HEK293 (cell line): Measurements from ENCODE around the gene KCTD15.

Experiments
- CTCF ChIA-PET: fragments of 350-600 bp; formaldehyde crosslinking; extraction: SDS; loops from one replicate; lab custom pipeline; 2021; ENCODE audit warnings: antibody characterized with exemption; lab: Yijun Ruan, JAX
- POLR2A ChIA-PET: fragments of 300-600 bp; formaldehyde crosslinking; extraction: SDS; loops from one replicate; lab custom pipeline; 2020; ENCODE audit warnings: antibody characterized with exemption, inconsistent platforms; lab: Yijun Ruan, JAX
- H3K27ac ChIP-seq: fragments of 200-500 bp; sonication (Bioruptor generic); 2 replicates; pipeline ENCODE4 v1.5.1; 2014; ENCODE audit warnings: low read depth, low read length, control low read depth, inconsistent platforms; ENCODE audit errors: extremely low read depth
- H3K36me3 ChIP-seq, 2 experiments: fragments of 200-500 bp in 1 of 2; sonication (Bioruptor generic) in 1 of 2; 1 replicate in 1 of 2; 2 replicates in 1 of 2; pipeline ENCODE4 v1.5.1; 2014 to 2017; ENCODE audit warnings: inconsistent platforms in 2 of 2, low read length in 2 of 2; ENCODE audit not compliant: control insufficient read depth in 2 of 2, insufficient read depth in 1 of 2
- H3K4me1 ChIP-seq: fragments of 200-500 bp; sonication (Bioruptor generic); 2 replicates; pipeline ENCODE4 v1.5.1; 2014; ENCODE audit warnings: mild to moderate bottlenecking, low read length, inconsistent platforms; ENCODE audit not compliant: control insufficient read depth, insufficient read depth
- H3K4me3 ChIP-seq: 2 replicates; pipeline ENCODE4 v1.5.1; 2011; ENCODE audit warnings: low read depth, mild to moderate bottlenecking, control low read depth, low read length, moderate library complexity
- H3K9me3 ChIP-seq: fragments of 200-500 bp; sonication (Bioruptor generic); 2 replicates; pipeline ENCODE4 v1.5.1; 2014; ENCODE audit warnings: low read depth, low read length, inconsistent platforms; ENCODE audit not compliant: control insufficient read depth, insufficient read depth
- YY1 ChIP-seq: fragments of 450-650 bp; formaldehyde crosslinking; IDR thresholded peaks from 2 replicates; pipeline ENCODE4 v1.5.1; 2018; ENCODE audit warnings: missing biosample characterization, missing genetic modification characterization
- ZFP3 ChIP-seq: fragments of 450-650 bp; formaldehyde crosslinking; IDR thresholded peaks from 2 replicates; pipeline ENCODE4 v1.5.1; 2016; ENCODE audit warnings: low read depth, missing biosample characterization, missing genetic modification characterization
- ZIC2 ChIP-seq: fragments of 450-650 bp; formaldehyde crosslinking; IDR thresholded peaks from 2 replicates; pipeline ENCODE4 v1.5.1; 2016; ENCODE audit warnings: missing biosample characterization, missing genetic modification characterization
- ZNF138 ChIP-seq: fragments of 450-650 bp; formaldehyde crosslinking; IDR thresholded peaks from 2 replicates; pipeline ENCODE4 v1.5.1; 2016; ENCODE audit warnings: missing biosample characterization, missing genetic modification characterization, borderline replicate concordance
- ZNF223 ChIP-seq: fragments of 450-650 bp; formaldehyde crosslinking; IDR thresholded peaks from 2 replicates; pipeline ENCODE4 v1.5.1; 2016; ENCODE audit warnings: missing biosample characterization, missing genetic modification characterization
- ZNF248 ChIP-seq: fragments of 450-650 bp; formaldehyde crosslinking; IDR thresholded peaks from 2 replicates; pipeline ENCODE4 v1.5.1; 2017; ENCODE audit warnings: missing biosample characterization, missing genetic modification characterization
- ZNF416 ChIP-seq: fragments of 450-650 bp; formaldehyde crosslinking; IDR thresholded peaks from 2 replicates; pipeline ENCODE4 v1.5.1; 2016; ENCODE audit warnings: missing biosample characterization, missing genetic modification characterization
- ZNF529 ChIP-seq: fragments of 450-650 bp; formaldehyde crosslinking; IDR thresholded peaks from 2 replicates; pipeline ENCODE4 v1.5.1; 2017; ENCODE audit warnings: missing genetic modification characterization, missing biosample characterization; ENCODE audit not compliant: insufficient replicate concordance
- ZNF585B ChIP-seq: fragments of 450-650 bp; formaldehyde crosslinking; IDR thresholded peaks from 2 replicates; pipeline ENCODE4 v1.5.1; 2016; ENCODE audit warnings: missing biosample characterization, missing genetic modification characterization
- ZNF626 ChIP-seq: fragments of 450-650 bp; sonication (Bioruptor Pico); formaldehyde crosslinking; IDR thresholded peaks from 2 replicates; pipeline ENCODE4 v1.5.1; 2018; ENCODE audit warnings: missing biosample characterization, missing genetic modification characterization, inconsistent platforms
- TF ChIP-seq, protein P1 (sequence below): fragments of 450-650 bp; formaldehyde crosslinking; IDR thresholded peaks from 2 replicates; pipeline ENCODE4 v1.5.1; 2016; ENCODE audit warnings: missing biosample characterization, missing genetic modification characterization, borderline replicate concordance
- TF ChIP-seq, protein P2 (sequence below): fragments of 450-650 bp; formaldehyde crosslinking; IDR thresholded peaks from 2 replicates; pipeline ENCODE4 v1.5.1; 2016; ENCODE audit warnings: missing biosample characterization, missing genetic modification characterization
- TF ChIP-seq, protein P3 (sequence below): fragments of 450-650 bp; IDR thresholded peaks from 2 replicates; pipeline ENCODE4 v1.5.1; 2018; ENCODE audit warnings: missing biosample characterization, mild to moderate bottlenecking, missing genetic modification characterization
- TF ChIP-seq, protein P4 (sequence below): fragments of 450-650 bp; formaldehyde crosslinking; IDR thresholded peaks from 2 replicates; pipeline ENCODE4 v1.5.1; 2016; ENCODE audit warnings: missing biosample characterization, missing genetic modification characterization
- TF ChIP-seq, protein P5 (sequence below): IDR thresholded peaks from 2 replicates; pipeline ENCODE4 v1.6.1; 2011; ENCODE audit warnings: mild to moderate bottlenecking, low read depth, low read length, borderline replicate concordance
- TF ChIP-seq, protein P6 (sequence below): fragments of 450-650 bp; formaldehyde crosslinking; IDR thresholded peaks from 2 replicates; pipeline ENCODE4 v1.5.1; 2016; ENCODE audit warnings: missing biosample characterization, missing genetic modification characterization

The KCTD15 gene

DNA sequence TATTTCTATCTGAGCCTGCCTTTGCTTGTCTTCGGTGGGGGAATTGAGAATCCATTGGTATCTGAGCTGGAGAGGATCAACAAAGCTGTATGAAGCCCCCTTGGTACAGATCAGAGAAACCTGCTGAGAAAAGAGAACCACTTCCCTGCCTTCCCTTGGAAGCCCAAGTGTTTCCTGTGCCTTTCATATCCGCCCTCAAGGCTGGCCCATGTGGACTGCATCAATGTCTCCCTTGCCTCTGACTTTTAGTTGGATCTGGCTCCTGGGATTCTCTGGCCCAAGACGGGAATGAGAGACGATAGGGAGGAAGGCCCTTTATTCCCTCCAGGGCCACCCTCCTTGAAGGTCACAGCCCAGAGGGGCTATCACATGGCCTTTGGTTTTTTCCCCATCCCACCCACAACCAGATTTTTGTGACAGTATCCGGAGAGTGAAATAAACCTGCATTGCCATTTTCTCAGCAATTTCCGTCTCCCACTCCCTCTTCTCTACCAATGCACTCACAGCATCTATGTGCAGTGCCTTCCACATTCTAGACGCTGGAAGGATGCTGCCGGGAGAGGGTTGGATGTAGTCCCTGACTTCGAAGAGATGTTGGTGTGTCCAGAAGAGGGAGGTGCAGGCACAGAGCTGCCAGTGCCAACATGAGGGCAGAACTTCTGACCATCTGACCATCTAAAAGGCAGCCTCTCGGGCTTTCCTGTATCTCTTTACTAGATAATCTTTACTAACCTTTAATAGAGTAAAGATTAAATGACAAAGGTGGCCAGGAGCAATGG, 63.8 kb downstream of the KCTD15 start:
- H3K36me3 ChIP-seq: no peaks in the 10 kb centered on the region; a peak in 1 of 3 replicates
- 0 out of 2 replicates have a peak, but pooled peaks cover 3% of the 10 kb centered on the region for H3K4me1 ChIP-seq
- ChIA-PET CTCF (no interaction called here), POLR2A (no interaction called here)
- TF ChIP-seq, protein P1, sequence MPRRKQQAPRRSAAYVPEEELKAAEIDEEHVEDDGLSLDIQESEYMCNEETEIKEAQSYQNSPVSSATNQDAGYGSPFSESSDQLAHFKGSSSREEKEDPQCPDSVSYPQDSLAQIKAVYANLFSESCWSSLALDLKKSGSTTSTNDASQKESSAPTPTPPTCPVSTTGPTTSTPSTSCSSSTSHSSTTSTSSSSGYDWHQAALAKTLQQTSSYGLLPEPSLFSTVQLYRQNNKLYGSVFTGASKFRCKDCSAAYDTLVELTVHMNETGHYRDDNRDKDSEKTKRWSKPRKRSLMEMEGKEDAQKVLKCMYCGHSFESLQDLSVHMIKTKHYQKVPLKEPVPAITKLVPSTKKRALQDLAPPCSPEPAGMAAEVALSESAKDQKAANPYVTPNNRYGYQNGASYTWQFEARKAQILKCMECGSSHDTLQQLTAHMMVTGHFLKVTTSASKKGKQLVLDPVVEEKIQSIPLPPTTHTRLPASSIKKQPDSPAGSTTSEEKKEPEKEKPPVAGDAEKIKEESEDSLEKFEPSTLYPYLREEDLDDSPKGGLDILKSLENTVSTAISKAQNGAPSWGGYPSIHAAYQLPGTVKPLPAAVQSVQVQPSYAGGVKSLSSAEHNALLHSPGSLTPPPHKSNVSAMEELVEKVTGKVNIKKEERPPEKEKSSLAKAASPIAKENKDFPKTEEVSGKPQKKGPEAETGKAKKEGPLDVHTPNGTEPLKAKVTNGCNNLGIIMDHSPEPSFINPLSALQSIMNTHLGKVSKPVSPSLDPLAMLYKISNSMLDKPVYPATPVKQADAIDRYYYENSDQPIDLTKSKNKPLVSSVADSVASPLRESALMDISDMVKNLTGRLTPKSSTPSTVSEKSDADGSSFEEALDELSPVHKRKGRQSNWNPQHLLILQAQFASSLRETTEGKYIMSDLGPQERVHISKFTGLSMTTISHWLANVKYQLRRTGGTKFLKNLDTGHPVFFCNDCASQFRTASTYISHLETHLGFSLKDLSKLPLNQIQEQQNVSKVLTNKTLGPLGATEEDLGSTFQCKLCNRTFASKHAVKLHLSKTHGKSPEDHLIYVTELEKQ (tag by site-specific recombination): no peak
- TF ChIP-seq, protein P2, sequence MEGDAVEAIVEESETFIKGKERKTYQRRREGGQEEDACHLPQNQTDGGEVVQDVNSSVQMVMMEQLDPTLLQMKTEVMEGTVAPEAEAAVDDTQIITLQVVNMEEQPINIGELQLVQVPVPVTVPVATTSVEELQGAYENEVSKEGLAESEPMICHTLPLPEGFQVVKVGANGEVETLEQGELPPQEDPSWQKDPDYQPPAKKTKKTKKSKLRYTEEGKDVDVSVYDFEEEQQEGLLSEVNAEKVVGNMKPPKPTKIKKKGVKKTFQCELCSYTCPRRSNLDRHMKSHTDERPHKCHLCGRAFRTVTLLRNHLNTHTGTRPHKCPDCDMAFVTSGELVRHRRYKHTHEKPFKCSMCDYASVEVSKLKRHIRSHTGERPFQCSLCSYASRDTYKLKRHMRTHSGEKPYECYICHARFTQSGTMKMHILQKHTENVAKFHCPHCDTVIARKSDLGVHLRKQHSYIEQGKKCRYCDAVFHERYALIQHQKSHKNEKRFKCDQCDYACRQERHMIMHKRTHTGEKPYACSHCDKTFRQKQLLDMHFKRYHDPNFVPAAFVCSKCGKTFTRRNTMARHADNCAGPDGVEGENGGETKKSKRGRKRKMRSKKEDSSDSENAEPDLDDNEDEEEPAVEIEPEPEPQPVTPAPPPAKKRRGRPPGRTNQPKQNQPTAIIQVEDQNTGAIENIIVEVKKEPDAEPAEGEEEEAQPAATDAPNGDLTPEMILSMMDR (tag by site-specific recombination): no peak
- TF ChIP-seq ZNF626 (tag by site-specific recombination) (no peak), ZNF223 (tag by site-specific recombination) (no peak), YY1 (tag by site-specific recombination) (no peak), ZFP3 (tag by site-specific recombination) (no peak), ZNF529 (tag by site-specific recombination) (no peak), ZNF585B (tag by site-specific recombination) (no peak), ZNF416 (no peak)
- TF ChIP-seq, protein P3, sequence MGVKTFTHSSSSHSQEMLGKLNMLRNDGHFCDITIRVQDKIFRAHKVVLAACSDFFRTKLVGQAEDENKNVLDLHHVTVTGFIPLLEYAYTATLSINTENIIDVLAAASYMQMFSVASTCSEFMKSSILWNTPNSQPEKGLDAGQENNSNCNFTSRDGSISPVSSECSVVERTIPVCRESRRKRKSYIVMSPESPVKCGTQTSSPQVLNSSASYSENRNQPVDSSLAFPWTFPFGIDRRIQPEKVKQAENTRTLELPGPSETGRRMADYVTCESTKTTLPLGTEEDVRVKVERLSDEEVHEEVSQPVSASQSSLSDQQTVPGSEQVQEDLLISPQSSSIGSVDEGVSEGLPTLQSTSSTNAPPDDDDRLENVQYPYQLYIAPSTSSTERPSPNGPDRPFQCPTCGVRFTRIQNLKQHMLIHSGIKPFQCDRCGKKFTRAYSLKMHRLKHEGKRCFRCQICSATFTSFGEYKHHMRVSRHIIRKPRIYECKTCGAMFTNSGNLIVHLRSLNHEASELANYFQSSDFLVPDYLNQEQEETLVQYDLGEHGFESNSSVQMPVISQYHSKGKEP (tag by site-specific recombination): no peak
- TF ChIP-seq, protein P4, sequence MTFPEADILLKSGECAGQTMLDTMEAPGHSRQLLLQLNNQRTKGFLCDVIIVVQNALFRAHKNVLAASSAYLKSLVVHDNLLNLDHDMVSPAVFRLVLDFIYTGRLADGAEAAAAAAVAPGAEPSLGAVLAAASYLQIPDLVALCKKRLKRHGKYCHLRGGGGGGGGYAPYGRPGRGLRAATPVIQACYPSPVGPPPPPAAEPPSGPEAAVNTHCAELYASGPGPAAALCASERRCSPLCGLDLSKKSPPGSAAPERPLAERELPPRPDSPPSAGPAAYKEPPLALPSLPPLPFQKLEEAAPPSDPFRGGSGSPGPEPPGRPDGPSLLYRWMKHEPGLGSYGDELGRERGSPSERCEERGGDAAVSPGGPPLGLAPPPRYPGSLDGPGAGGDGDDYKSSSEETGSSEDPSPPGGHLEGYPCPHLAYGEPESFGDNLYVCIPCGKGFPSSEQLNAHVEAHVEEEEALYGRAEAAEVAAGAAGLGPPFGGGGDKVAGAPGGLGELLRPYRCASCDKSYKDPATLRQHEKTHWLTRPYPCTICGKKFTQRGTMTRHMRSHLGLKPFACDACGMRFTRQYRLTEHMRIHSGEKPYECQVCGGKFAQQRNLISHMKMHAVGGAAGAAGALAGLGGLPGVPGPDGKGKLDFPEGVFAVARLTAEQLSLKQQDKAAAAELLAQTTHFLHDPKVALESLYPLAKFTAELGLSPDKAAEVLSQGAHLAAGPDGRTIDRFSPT (tag by site-specific recombination): no peak
- TF ChIP-seq, protein P5, sequence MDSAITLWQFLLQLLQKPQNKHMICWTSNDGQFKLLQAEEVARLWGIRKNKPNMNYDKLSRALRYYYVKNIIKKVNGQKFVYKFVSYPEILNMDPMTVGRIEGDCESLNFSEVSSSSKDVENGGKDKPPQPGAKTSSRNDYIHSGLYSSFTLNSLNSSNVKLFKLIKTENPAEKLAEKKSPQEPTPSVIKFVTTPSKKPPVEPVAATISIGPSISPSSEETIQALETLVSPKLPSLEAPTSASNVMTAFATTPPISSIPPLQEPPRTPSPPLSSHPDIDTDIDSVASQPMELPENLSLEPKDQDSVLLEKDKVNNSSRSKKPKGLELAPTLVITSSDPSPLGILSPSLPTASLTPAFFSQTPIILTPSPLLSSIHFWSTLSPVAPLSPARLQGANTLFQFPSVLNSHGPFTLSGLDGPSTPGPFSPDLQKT: no peak
- no peak overlapping the region for H3K27ac ChIP-seq
- no peak overlapping the region for H3K4me3 ChIP-seq
- H3K9me3 ChIP-seq: no peaks in the 10 kb centered on the region

DNA sequence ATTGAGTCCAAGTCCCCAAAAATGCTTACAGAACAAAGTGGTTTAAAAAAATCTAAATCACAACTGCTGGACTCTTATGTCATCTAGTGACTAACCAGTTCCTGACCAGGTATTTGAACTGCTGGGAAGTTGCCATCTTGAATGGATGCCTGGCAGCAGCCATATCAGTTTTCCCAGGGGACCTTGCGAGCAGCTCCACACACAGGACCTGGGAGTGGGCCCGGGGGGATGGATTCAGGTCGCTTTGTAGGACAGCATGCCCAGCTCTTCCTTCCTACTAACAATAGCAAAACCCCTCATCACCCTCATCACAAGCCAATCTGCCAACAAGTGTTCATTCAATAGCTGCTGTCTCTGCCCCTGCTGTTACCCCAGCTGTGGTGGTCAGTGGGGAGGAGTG, 65.3 kb downstream of the KCTD15 start:
- H3K4me3 ChIP-seq: no peak overlapping the region
- TF ChIP-seq ZNF248: no peak
- TF ChIP-seq ZIC2: 0 out of 2 replicates have a peak, but pooled peaks have one; percentile 13
- TF ChIP-seq, protein P6, sequence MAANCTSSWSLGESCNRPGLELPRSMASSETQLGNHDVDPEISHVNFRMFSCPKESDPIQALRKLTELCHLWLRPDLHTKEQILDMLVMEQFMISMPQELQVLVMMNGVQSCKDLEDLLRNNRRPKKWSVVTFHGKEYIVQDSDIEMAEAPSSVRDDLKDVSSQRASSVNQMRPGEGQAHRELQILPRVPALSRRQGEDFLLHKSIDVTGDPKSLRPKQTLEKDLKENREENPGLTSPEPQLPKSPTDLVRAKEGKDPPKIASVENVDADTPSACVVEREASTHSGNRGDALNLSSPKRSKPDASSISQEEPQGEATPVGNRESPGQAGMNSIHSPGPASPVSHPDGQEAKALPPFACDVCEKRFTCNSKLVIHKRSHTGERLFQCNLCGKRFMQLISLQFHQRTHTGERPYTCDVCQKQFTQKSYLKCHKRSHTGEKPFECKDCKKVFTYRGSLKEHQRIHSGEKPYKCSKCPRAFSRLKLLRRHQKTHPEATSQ (tag by site-specific recombination): no peak
- no peak for TF ChIP-seq ZNF138 (tag by site-specific recombination)
- TF ChIP-seq, all 188 proteins: peak for 1
- no peaks in the 10 kb centered on the region for H3K9me3 ChIP-seq
- POLR2A ChIA-PET: no interaction called here
- no peaks in the 10 kb centered on the region for H3K4me1 ChIP-seq
- H3K27ac ChIP-seq: no peak overlapping the region
- CTCF ChIA-PET: interaction anchor here (1.1 kb wide), 1 partner anchor 180 kb away, joined by 8 read pairs; no protein-coding TSS in a partner anchor
- H3K36me3 ChIP-seq: no peaks in the 10 kb centered on the region; a peak in 1 of 3 replicates
